Glutamatergic neuron (in vitro differentiated cells): ENCODE results near the gene SART1. TPM values are rescaled to one million over a fixed set of nuclear protein-coding genes. Genes with fewer than 3 reads are reported as not detected.

ENCODE experiments used
- DNase-seq: peaks from one replicate; pipeline ENCODE4 v3.0.0; 2022
- H3K27ac Mint-ChIP-seq: one replicate; pipeline ENCODE4 v1.8.0; 2020; ENCODE audit warnings: mild to moderate bottlenecking, mixed read lengths, inconsistent platforms; ENCODE audit not compliant: unreplicated experiment
- H3K27me3 Mint-ChIP-seq: one replicate; pipeline ENCODE4 v1.8.0; 2020; ENCODE audit warnings: mild to moderate bottlenecking, moderate library complexity, mixed read lengths, inconsistent platforms; ENCODE audit not compliant: unreplicated experiment
- H3K36me3 Mint-ChIP-seq: one replicate; pipeline ENCODE4 v1.8.0; 2020; ENCODE audit warnings: mild to moderate bottlenecking, mixed read lengths, inconsistent platforms; ENCODE audit not compliant: unreplicated experiment
- H3K4me1 Mint-ChIP-seq: one replicate; pipeline ENCODE4 v1.8.0; 2020; ENCODE audit warnings: mild to moderate bottlenecking, low read depth, mixed read lengths, inconsistent platforms; ENCODE audit not compliant: unreplicated experiment
- H3K4me3 Mint-ChIP-seq: one replicate; pipeline ENCODE4 v1.8.0; 2020; ENCODE audit warnings: mild to moderate bottlenecking, mixed read lengths, inconsistent platforms; ENCODE audit not compliant: unreplicated experiment
- H3K9me3 Mint-ChIP-seq: one replicate; pipeline ENCODE4 v1.8.0; 2020; ENCODE audit warnings: mild to moderate bottlenecking, moderate library complexity, mixed read lengths, inconsistent platforms; ENCODE audit not compliant: unreplicated experiment
- CTCF ChIP-seq: fragments of 200-600 bp; sonication (generic); IDR thresholded peaks from one replicate; pipeline ENCODE4 v1.5.0; 2021; ENCODE audit not compliant: partially characterized antibody, unreplicated experiment
- total RNA-seq: library from RNA; stranded (reverse); fragmentation: NEBNext Ultra II Directional; extraction: Animal tissue kit (Norgen Biotek cat#: 25700); gene quantifications from one replicate; pipeline ENCODE4 v1.2.1, GENCODE V29; 2021; ENCODE audit not compliant: unreplicated experiment

The SART1 gene
- total RNA-seq, 1 donor from 2014 or later: 52.3 TPM

GRCh38 chr11:65919141-65919572 lies 42.4 kb upstream of the SART1 start, which contains the start of gene DRAP1:
TSS of gene DRAP1 (plus strand) at chr11:65919426. CDS start at chr11:65919502, 76 bp downstream.
- H3K36me3 Mint-ChIP-seq: no peaks in the 10 kb centered on the region
- H3K4me3 Mint-ChIP-seq: peak within 1 kb of the TSS; percentile 87
- peaks cover 14% of the 10 kb centered on the region for H3K9me3 Mint-ChIP-seq
- H3K4me1 Mint-ChIP-seq: peaks cover 10% of the 10 kb centered on the region
- DNase-seq: peak; percentile 99
- H3K27ac Mint-ChIP-seq: peak within 1 kb of the TSS; percentile 43
- TF ChIP-seq CTCF: no peak
- H3K27me3 Mint-ChIP-seq: peaks cover 17% of the 10 kb centered on the region

GRCh38 chr11:65919573-65920371 lies 41.8 kb upstream of the SART1 start:
- H3K36me3 Mint-ChIP-seq: no peaks in the 10 kb centered on the region
- peak; percentile 51 for DNase-seq
- peaks cover 7% of the 10 kb centered on the region for H3K4me1 Mint-ChIP-seq
- H3K27ac Mint-ChIP-seq: no peak overlapping the region
- H3K27me3 Mint-ChIP-seq: peaks cover 12% of the 10 kb centered on the region
- peaks cover 12% of the 10 kb centered on the region for H3K9me3 Mint-ChIP-seq
- peak overlapping the region; percentile 87 for H3K4me3 Mint-ChIP-seq
- no peak for TF ChIP-seq CTCF

GRCh38 chr11:65920372-65920802 lies 41.1 kb upstream of the SART1 start:
- Mint-ChIP-seq H3K36me3 (no peaks in the 10 kb centered on the region), H3K9me3 (peaks cover 6% of the 10 kb centered on the region), H3K27me3 (peaks cover 8% of the 10 kb centered on the region), H3K4me1 (peaks cover under 1% of the 10 kb centered on the region), H3K4me3 (peak overlapping the region; percentile 65), H3K27ac (no peak overlapping the region)
- no peak for TF ChIP-seq CTCF
- no peak for DNase-seq

GRCh38 chr11:65921033-65921555 lies 40.4 kb upstream of the SART1 start:
- Mint-ChIP-seq H3K9me3 (peaks cover 5% of the 10 kb centered on the region), H3K27ac (no peak overlapping the region), H3K36me3 (no peaks in the 10 kb centered on the region), H3K27me3 (peaks cover 8% of the 10 kb centered on the region), H3K4me1 (no peaks in the 10 kb centered on the region), H3K4me3 (no peak overlapping the region)
- no peak for TF ChIP-seq CTCF
- no peak for DNase-seq

GRCh38 chr11:65921876-65922275 lies 39.7 kb upstream of the SART1 start:
- no peak for DNase-seq
- H3K9me3 Mint-ChIP-seq: peaks cover 5% of the 10 kb centered on the region
- TF ChIP-seq CTCF: no peak
- H3K27me3 Mint-ChIP-seq: peaks cover 4% of the 10 kb centered on the region
- H3K27ac Mint-ChIP-seq: no peak overlapping the region
- no peaks in the 10 kb centered on the region for H3K36me3 Mint-ChIP-seq
- no peaks in the 10 kb centered on the region for H3K4me1 Mint-ChIP-seq
- H3K4me3 Mint-ChIP-seq: no peak overlapping the region
